Measurements from ENCODE around the gene ADAMTS17.

The ADAMTS17 gene

DNA sequence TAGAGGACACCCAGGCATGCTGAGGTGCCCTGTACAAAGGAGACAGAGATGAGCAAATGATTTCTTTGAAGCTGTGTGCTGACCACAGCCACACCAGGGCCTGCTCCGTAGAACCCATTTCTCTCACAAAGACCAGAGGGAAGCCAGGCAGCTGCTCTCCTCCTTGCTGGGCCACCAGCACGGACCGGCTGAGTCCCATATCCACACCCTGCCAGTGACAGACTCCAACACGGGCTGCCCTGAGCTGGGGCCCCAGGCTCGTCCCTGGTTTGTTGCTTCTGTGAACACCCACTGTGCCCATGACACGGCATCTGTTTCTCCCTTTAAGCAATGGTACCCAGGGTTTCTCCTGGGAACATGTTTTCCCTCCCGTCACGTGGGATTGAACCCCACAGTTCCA lies 284.5 kb downstream of the ADAMTS17 start:
- ChIA-PET CTCF (no interaction called here), POLR2A (no interaction called here)
- DNase-seq (ENCODE audit: extremely low spot score), result peak; percentile 8
- TF ChIP-seq, protein P1, sequence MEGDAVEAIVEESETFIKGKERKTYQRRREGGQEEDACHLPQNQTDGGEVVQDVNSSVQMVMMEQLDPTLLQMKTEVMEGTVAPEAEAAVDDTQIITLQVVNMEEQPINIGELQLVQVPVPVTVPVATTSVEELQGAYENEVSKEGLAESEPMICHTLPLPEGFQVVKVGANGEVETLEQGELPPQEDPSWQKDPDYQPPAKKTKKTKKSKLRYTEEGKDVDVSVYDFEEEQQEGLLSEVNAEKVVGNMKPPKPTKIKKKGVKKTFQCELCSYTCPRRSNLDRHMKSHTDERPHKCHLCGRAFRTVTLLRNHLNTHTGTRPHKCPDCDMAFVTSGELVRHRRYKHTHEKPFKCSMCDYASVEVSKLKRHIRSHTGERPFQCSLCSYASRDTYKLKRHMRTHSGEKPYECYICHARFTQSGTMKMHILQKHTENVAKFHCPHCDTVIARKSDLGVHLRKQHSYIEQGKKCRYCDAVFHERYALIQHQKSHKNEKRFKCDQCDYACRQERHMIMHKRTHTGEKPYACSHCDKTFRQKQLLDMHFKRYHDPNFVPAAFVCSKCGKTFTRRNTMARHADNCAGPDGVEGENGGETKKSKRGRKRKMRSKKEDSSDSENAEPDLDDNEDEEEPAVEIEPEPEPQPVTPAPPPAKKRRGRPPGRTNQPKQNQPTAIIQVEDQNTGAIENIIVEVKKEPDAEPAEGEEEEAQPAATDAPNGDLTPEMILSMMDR (IDR thresholded peaks at IDR 0.05; ENCODE audit: control extremely low read depth, extremely low read depth, low read depth, missing control alignments), result no peak

- DNase-seq (ENCODE audit: extremely low spot score), result no peak
- CTCF ChIA-PET, result no interaction called here
- POLR2A ChIA-PET, result no interaction called here
- TF ChIP-seq, protein P1 (IDR thresholded peaks at IDR 0.05; ENCODE audit: control extremely low read depth, extremely low read depth, low read depth, missing control alignments), result no peak
These were observed 285.2 kb downstream of the ADAMTS17 start for GRCh38 chr15:100056411-100057072.

- CTCF ChIA-PET, result no interaction called here
- POLR2A ChIA-PET, result no interaction called here
These were observed 286.0 kb downstream of the ADAMTS17 start for GRCh38 chr15:100055821-100056220.

DNA sequence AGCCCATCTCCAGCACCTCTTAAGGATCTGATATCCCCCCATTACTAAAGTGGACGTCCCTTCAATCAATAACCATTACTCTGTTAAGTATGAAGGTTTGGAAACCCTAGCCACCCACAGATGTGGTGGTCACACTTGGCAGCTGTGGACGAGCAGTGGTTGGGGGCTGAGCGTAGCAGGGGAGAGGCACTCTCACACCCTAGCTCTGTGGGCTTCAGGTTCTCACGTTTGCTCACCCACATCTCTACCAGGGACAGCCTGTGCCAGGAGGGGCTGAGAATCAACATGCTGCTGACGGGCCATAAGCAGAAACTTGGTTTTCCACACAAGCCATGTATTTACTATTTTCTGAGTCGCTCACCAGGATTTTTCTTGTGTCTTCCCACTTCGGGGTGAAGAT lies 287.2 kb downstream of the ADAMTS17 start:
- CTCF ChIA-PET, result no interaction called here
- TF ChIP-seq, protein P1 (IDR thresholded peaks at IDR 0.05; ENCODE audit: control extremely low read depth, extremely low read depth, low read depth, missing control alignments), result no peak
- POLR2A ChIA-PET, result no interaction called here
- DNase-seq (ENCODE audit: extremely low spot score), result peak; percentile 3

More at GRCh38 chr15:100055821-100056220, 286.0 kb downstream of the ADAMTS17 start:
- peak; percentile 18 for DNase-seq (ENCODE audit: extremely low spot score)
- TF ChIP-seq, protein P1 (IDR thresholded peaks at IDR 0.05; ENCODE audit: control extremely low read depth, extremely low read depth, low read depth, missing control alignments), result no peak

GRCh38 chr15:100053474-100054121 lies 288.2 kb downstream of the ADAMTS17 start:
- TF ChIP-seq, protein P1 (IDR thresholded peaks at IDR 0.05; ENCODE audit: control extremely low read depth, extremely low read depth, low read depth, missing control alignments), result no peak
- ChIA-PET POLR2A (no interaction called here), CTCF (no interaction called here)
- DNase-seq (ENCODE audit: extremely low spot score), result no peak

GRCh38 chr15:100052716-100053473 lies 288.9 kb downstream of the ADAMTS17 start:
- ChIA-PET CTCF (no interaction called here), POLR2A (no interaction called here)
- TF ChIP-seq, protein P1 (IDR thresholded peaks at IDR 0.05; ENCODE audit: control extremely low read depth, extremely low read depth, low read depth, missing control alignments), result no peak
- no peak for DNase-seq (ENCODE audit: extremely low spot score)

Measured in GM10248 (cell line).